Peyer's patch (tissue), 4 donors: ENCODE measurements around the gene NUDT22. TPM values are rescaled to one million over a fixed set of nuclear protein-coding genes. Genes with fewer than 3 reads are reported as not detected.

Experiments
- DNase-seq, 3 donors: peaks; one replicate each; pipeline ENCODE4 v3.0.0-alpha.2; 2017 to 2019
- H3K27ac ChIP-seq, 4 donors: fragments of 200-600 bp; sonication (generic); one replicate each; pipeline ENCODE4 v1.5.1; 2016 to 2019
- H3K27me3 ChIP-seq, 2 donors: fragments of 200-600 bp; sonication (generic); one replicate each; pipeline ENCODE4 v1.5.1; 2019
- H3K36me3 ChIP-seq, 3 donors: fragments of 200-600 bp; sonication (generic); one replicate each; pipeline ENCODE4 v1.5.1; 2016 to 2019
- H3K4me1 ChIP-seq, 4 donors: fragments of 200-600 bp; sonication (generic); one replicate each; pipeline ENCODE4 v1.5.1; 2016 to 2019
- H3K4me3 ChIP-seq, 4 donors: fragments of 200-600 bp; sonication (generic); 1 replicate in 3 of 4; 2 replicates in 1 of 4; pipeline ENCODE4 v1.5.1; 2016 to 2019; ENCODE audit warnings: mild to moderate bottlenecking in 1 of 4
- H3K9me3 ChIP-seq, 4 donors: fragments of 200-600 bp; sonication (generic); one replicate each; pipeline ENCODE4 v1.5.1; 2016 to 2019; ENCODE audit warnings: mild to moderate bottlenecking in 1 of 4
- POLR2A ChIP-seq, 2 donors: fragments of 450-650 bp; IDR thresholded peaks; one replicate each; pipeline ENCODE4 v1.5.1; 2017; ENCODE audit warnings: antibody characterized with exemption in 2 of 2, mild to moderate bottlenecking in 2 of 2, moderate library complexity in 2 of 2
- total RNA-seq, 4 donors: library from RNA; depleted of rRNA; stranded (reverse); fragments of >200 nt; gene quantifications; one replicate each; pipeline ENCODE4 v1.1.0, GENCODE V29; 2016
- TF ChIP-seq, protein P1 (sequence below), 6 experiments: fragments of 450-650 bp in 4 of 6; fragments of 200-600 bp in 2 of 6; sonication (generic) in 1 of 6; IDR thresholded peaks; one replicate each; pipeline ENCODE4 v1.5.1; 2017 to 2019; ENCODE audit warnings: antibody characterized with exemption in 6 of 6, mild to moderate bottlenecking in 3 of 6, moderate library complexity in 1 of 6

NUDT22 gene
- total RNA-seq, 4 donors from 2014 or later, result 145 to 190 (median 156) TPM

DNA sequence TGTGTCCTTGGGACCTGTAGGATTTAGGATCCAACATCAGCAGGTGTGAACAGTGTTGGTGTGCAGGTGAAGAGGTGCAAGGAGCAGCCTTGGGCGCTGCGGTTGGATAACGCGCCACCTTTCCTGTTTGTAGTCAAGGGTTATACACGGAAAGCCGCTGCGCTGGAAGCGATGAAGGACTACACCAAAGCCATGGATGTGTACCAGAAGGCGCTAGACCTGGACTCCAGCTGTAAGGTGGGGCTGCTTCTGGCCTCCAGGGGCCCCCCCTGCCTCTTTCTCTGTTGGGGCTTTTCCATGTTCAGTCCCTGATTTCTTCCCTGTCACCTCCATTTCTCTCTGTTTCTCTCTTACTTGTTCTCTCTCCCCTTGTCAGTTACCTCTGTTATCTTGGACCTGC lies 23.1 kb upstream of the NUDT22 start:
- H3K4me3 ChIP-seq, result no peak overlapping the region
- H3K27ac ChIP-seq, result no peak overlapping the region
- H3K4me1 ChIP-seq, result peaks cover 0 to 33% (median 15%) of the 10 kb centered on the region in 4 donors
- peaks cover 0 to 63% (median 3%) of the 10 kb centered on the region in 3 donors for H3K36me3 ChIP-seq
- H3K27me3 ChIP-seq, result no peaks in the 10 kb centered on the region
- TF ChIP-seq POLR2A (IDR thresholded peaks at IDR 0.05), result no peak
- TF ChIP-seq, protein P1, sequence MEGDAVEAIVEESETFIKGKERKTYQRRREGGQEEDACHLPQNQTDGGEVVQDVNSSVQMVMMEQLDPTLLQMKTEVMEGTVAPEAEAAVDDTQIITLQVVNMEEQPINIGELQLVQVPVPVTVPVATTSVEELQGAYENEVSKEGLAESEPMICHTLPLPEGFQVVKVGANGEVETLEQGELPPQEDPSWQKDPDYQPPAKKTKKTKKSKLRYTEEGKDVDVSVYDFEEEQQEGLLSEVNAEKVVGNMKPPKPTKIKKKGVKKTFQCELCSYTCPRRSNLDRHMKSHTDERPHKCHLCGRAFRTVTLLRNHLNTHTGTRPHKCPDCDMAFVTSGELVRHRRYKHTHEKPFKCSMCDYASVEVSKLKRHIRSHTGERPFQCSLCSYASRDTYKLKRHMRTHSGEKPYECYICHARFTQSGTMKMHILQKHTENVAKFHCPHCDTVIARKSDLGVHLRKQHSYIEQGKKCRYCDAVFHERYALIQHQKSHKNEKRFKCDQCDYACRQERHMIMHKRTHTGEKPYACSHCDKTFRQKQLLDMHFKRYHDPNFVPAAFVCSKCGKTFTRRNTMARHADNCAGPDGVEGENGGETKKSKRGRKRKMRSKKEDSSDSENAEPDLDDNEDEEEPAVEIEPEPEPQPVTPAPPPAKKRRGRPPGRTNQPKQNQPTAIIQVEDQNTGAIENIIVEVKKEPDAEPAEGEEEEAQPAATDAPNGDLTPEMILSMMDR (IDR thresholded peaks at IDR 0.05), result no peak
- no peak for DNase-seq
- H3K9me3 ChIP-seq, result no peaks in the 10 kb centered on the region

DNA sequence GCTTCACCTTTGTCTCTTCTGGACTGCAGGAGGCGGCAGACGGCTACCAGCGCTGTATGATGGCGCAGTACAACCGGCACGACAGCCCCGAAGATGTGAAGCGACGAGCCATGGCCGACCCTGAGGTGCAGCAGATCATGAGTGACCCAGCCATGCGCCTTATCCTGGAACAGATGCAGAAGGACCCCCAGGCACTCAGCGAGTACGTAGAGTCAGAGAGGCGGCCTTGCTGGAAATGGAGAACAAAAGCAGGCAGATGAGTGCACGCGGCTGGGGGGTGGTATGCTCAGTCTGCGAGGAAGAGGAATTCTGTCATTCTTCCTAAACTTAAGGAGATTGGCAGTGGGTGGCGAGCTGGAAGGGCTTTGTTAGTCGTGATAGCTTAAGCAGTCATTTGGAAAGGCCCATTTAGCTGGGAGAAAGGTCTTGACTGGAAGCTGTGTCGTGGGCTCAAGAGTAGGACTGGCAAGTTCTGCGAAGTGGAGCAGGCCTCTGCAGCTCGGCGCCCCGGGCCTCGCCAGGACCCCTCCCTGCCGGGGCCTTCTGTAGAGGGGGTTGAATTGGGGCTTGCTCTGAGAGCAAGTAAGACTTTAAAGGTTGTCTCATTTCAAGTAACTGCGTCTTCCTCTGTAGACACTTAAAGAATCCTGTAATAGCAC lies 22.5 kb upstream of the NUDT22 start:
- no peak for DNase-seq
- Histone ChIP-seq H3K4me1 (peaks cover 0 to 33% (median 18%) of the 10 kb centered on the region in 4 donors), H3K36me3 (peaks cover 0 to 57% (median 3%) of the 10 kb centered on the region in 3 donors), H3K9me3 (no peaks in the 10 kb centered on the region), H3K27me3 (no peaks in the 10 kb centered on the region), H3K27ac (no peak overlapping the region), H3K4me3 (no peak overlapping the region)
- TF ChIP-seq POLR2A (IDR thresholded peaks at IDR 0.05), result no peak
- TF ChIP-seq, protein P1 (IDR thresholded peaks at IDR 0.05), result no peak

DNA sequence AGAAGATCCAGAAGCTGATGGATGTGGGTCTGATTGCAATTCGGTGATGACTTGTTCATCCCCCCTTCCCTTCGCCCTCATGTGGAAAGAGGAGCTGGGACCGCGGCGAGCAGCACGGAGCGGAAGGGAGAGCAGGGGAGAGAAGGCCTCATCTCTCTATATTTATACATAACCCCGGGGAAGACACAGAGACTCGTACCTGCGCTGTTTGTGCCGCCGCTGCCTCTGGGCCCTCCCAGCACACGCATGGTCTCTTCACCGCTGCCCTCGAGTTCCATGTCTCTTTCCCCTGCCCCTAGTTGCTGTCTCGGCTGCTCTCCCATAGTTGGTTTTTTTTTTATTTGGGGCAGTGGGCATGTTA lies 22.0 kb upstream of the NUDT22 start:
- H3K4me3 ChIP-seq, result no peak overlapping the region
- DNase-seq, result no peak
- H3K9me3 ChIP-seq, result no peaks in the 10 kb centered on the region
- peaks cover 0 to 33% (median 18%) of the 10 kb centered on the region in 4 donors for H3K4me1 ChIP-seq
- no peaks in the 10 kb centered on the region for H3K27me3 ChIP-seq
- TF ChIP-seq POLR2A (IDR thresholded peaks at IDR 0.05), result no peak
- TF ChIP-seq, protein P1 (IDR thresholded peaks at IDR 0.05), result no peak
- no peak overlapping the region for H3K27ac ChIP-seq
- H3K36me3 ChIP-seq, result peaks cover 0 to 52% (median 3%) of the 10 kb centered on the region in 3 donors

DNA sequence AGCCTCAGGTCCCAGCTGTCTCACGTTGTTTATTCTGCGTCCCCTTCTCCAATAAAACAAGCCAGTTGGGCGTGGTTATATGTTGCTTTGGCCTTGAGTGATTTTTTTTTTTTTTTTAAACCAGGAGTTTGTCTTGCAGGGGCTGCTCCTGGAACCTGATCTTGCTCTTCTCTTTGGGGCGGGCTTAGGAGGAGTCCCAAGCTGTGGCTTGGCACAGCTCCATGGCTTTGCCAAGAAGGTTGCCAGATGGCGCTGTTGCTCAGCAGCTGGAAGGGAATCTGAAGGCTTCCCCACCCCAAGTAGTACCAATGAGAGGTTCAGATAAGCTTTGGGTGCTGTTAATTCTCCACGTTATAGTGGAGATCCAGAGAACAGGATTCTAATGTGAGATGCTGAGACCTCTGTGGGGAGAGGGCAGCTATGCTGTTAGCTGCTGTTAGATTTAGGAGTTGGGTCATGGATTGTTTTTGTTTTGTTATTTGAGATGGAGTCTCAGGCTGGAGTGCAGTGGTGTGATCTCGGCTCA lies 21.5 kb upstream of the NUDT22 start:
- no peak overlapping the region for H3K4me3 ChIP-seq
- peaks cover 0 to 33% (median 18%) of the 10 kb centered on the region in 4 donors for H3K4me1 ChIP-seq
- H3K9me3 ChIP-seq, result no peaks in the 10 kb centered on the region
- H3K27me3 ChIP-seq, result no peaks in the 10 kb centered on the region
- peak overlapping the region in 2 of 4 donors; percentile 81 to 86 for H3K27ac ChIP-seq
- peak; percentile 87 to 96 (median 89) for DNase-seq
- TF ChIP-seq, protein P1 (IDR thresholded peaks at IDR 0.05), result peak; percentile 63 to 91 (median 86)
- no peak for TF ChIP-seq POLR2A (IDR thresholded peaks at IDR 0.05)
- H3K36me3 ChIP-seq, result peaks cover 0 to 48% (median 3%) of the 10 kb centered on the region in 3 donors

DNA sequence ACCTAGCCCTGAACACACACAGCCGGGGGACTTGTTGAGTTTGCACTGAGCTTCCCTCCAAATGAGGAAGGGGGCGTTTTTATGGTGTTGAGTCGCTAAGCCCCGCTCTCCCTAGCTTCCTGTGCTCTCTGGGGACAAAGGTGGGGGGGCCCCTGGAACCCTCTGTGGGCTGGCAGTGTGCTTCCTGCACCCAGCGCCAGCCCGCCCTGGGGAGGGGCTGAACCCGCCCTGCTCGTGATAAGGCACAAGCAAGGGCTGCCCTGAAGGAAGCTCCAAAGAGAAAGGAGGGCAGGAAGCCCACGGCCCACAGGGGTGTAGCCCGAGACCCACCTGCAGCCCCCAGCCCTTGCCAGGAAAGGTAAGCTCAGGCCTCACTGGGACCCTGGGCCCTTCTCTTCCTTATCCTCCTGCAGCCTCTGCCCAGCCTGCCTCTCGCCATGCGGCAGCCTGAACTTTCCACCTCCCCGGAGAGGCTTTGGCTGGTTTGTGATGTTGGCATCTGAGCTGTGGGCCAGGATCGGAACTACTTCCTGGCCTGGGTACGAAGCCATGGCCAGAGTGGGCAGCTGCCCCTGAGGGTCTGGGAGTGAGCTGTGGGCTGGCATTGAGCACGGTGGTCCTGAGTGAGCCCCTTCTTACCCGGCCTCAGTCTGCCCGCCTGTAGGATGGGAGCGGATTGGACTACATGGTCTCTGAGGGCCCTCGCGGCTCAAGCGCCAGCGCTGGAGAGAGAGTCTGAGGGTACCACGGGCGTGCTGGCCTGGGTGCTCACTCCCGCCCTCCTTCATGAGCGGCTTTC lies 19.4 kb upstream of the NUDT22 start, which contains the start of gene FERMT3:
TSS of gene FERMT3 (plus strand) at position 265 of the 799 bp plus-strand sequence. CDS start 644 bp downstream, outside the sequence.
- peak; percentile 9 to 37 for TF ChIP-seq POLR2A (IDR thresholded peaks at IDR 0.05)
- TF ChIP-seq, protein P1 (IDR thresholded peaks at IDR 0.05), result no peak
- H3K4me1 ChIP-seq, result peaks cover 0 to 33% (median 18%) of the 10 kb centered on the region in 4 donors
- H3K4me3 ChIP-seq, result peak within 1 kb of the TSS; percentile 53 to 66 (median 56)
- no peaks in the 10 kb centered on the region for H3K27me3 ChIP-seq
- H3K9me3 ChIP-seq, result no peaks in the 10 kb centered on the region
- H3K27ac ChIP-seq, result peak within 1 kb of the TSS; percentile 81 to 86 (median 84)
- peaks cover 0 to 38% (median 3%) of the 10 kb centered on the region in 3 donors for H3K36me3 ChIP-seq
- peak; percentile 87 to 95 (median 91) for DNase-seq
